ENCODE results near the gene RMI2.

The RMI2 gene

GRCh38 chr16:11389631-11390565 lies 44.6 kb downstream of the RMI2 start:
- peak in 1 of 2 experiments; percentile 52 for DNase-seq (ENCODE audit: low read depth in 1 of 2, low spot score in 1 of 2)
- H3K4me3 ChIP-seq (replicated peaks; ENCODE audit: insufficient read depth, low read length) = no peak overlapping the region
- H3K27ac ChIP-seq (replicated peaks) = no peak overlapping the region
- no peaks in the 10 kb centered on the region for H3K27me3 ChIP-seq (ENCODE audit: insufficient read depth, poor library complexity, severe bottlenecking)
- no peak for TF ChIP-seq CTCF (IDR thresholded peaks at IDR 0.05; ENCODE audit: insufficient read depth, low read length)
- no peak for TF ChIP-seq POLR2AphosphoS5 (IDR thresholded peaks at IDR 0.05; ENCODE audit: low read depth)
- no peak for TF ChIP-seq REST (IDR thresholded peaks at IDR 0.05; ENCODE audit: insufficient replicate concordance, low read depth)
- TF ChIP-seq SPI1 (IDR thresholded peaks at IDR 0.05; ENCODE audit: borderline replicate concordance, low read depth) = no peak
- TF ChIP-seq GABPA (IDR thresholded peaks at IDR 0.05; ENCODE audit: low read depth) = no peak

- Histone ChIP-seq H3K4me3 (replicated peaks; ENCODE audit: insufficient read depth, low read length) (no peak overlapping the region), H3K27ac (replicated peaks) (no peak overlapping the region), H3K27me3 (ENCODE audit: insufficient read depth, poor library complexity, severe bottlenecking) (no peaks in the 10 kb centered on the region)
- TF ChIP-seq CTCF (IDR thresholded peaks at IDR 0.05; ENCODE audit: insufficient read depth, low read length) (no peak), POLR2AphosphoS5 (IDR thresholded peaks at IDR 0.05; ENCODE audit: low read depth) (no peak), GABPA (IDR thresholded peaks at IDR 0.05; ENCODE audit: low read depth) (no peak), SPI1 (IDR thresholded peaks at IDR 0.05; ENCODE audit: borderline replicate concordance, low read depth) (no peak), REST (IDR thresholded peaks at IDR 0.05; ENCODE audit: insufficient replicate concordance, low read depth) (no peak)
- no peak for DNase-seq (ENCODE audit: low read depth in 1 of 2, low spot score in 1 of 2)
Observed at GRCh38 chr16:11390573-11391495, 45.6 kb downstream of the RMI2 start.

- DNase-seq (ENCODE audit: low read depth in 1 of 2, low spot score in 1 of 2) = no peak
- no peak overlapping the region for H3K4me3 ChIP-seq (replicated peaks; ENCODE audit: insufficient read depth, low read length)
- no peaks in the 10 kb centered on the region for H3K27me3 ChIP-seq (ENCODE audit: insufficient read depth, poor library complexity, severe bottlenecking)
- TF ChIP-seq GABPA (IDR thresholded peaks at IDR 0.05; ENCODE audit: low read depth) (no peak), CTCF (IDR thresholded peaks at IDR 0.05; ENCODE audit: insufficient read depth, low read length) (no peak), POLR2AphosphoS5 (IDR thresholded peaks at IDR 0.05; ENCODE audit: low read depth) (no peak), REST (IDR thresholded peaks at IDR 0.05; ENCODE audit: insufficient replicate concordance, low read depth) (no peak), SPI1 (IDR thresholded peaks at IDR 0.05; ENCODE audit: borderline replicate concordance, low read depth) (no peak)
- no peak overlapping the region for H3K27ac ChIP-seq (replicated peaks)
Observed at GRCh38 chr16:11391576-11391975, 46.3 kb downstream of the RMI2 start.

All from HL-60 (cell line).